Caki2 (cell line): ENCODE measurements around the gene MED25. TPM values are rescaled to one million over a fixed set of nuclear protein-coding genes. Genes with fewer than 3 reads are reported as not detected.

Source experiments
- DNase-seq: peaks from one replicate; pipeline ENCODE4 v3.0.0-alpha.2; 2015; ENCODE audit warnings: low read depth
- in situ Hi-C: cut with HindIII; loops from 2 replicates; pipeline ENCODE4 v1.10.0; 2016; ENCODE audit warnings: low sequenced_read_pairs, low pct_unique_long_range_greater_than_20kb, mixed read lengths
- total RNA-seq: library from RNA; depleted of rRNA; stranded (reverse); fragments of >200 nt; shearing (Covaris generic); gene quantifications from 2 replicates; pipeline ENCODE4 v1.2.3, GENCODE V29; 2014; ENCODE audit warnings: low replicate concordance

The MED25 gene
- total RNA-seq, 1 experiment from 2014 or later: 27.0 TPM

DNA sequence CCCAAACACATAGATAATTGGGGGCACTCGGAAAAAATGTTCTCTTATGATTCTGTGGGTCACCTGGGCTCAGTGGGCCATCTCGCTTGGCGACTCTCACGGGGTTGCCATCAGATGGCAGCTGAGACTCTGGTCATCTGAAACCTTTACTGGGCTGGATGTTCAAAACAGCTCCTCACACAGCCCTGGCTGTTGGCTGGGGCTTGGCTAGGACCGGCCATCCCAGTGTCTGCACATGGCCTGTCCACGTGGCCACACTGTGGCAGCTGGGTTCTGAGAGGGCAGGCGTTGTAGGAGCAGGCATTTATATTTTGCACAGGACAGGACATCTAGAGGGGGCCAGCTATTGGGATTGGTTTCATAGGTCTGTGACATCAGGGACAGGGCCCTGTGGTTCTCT lies 15.5 kb downstream of the MED25 start:
- DNase-seq: no peak
- in situ Hi-C loops: no loop called here

- no peak for DNase-seq
- in situ Hi-C loops: no loop called here
Observed at GRCh38 chr19:49835562-49835961, 17.5 kb downstream of the MED25 start.

DNA sequence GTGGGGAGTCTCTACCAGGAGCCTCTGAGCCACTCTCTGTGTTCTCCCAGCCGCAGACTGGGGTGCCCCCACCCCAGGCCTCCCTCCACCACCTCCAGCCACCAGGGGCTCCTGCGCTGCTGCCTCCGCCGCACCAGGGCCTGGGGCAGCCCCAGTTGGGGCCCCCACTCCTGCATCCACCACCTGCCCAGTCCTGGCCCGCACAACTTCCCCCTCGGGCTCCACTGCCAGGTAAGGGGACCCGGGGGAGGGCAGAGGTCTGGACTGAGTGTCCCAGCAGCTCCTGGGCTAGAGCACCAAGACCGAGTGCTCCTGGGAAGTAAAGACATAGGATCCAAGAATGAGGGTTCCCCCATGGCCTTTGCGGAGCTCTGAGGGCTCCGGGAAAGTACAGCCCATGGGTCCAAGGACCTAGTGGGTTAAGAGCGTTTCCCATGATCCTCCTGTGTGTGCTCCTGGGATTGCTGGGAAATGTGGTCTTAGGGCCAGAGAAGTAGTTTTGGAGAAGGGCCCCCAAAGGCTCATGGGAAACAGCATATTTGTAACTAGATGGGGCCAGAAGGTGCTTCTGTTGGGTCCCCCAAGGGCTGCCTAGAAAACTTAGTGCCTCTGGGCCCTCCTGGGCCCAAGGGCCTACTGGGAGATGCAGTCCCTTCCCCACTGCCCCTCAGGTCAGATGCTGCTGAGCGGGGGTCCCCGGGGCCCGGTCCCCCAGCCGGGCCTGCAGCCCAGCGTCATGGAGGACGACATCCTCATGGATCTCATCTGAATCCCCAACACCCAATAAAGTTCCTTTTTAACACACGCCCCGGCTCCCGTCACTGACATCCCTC lies 18.3 kb downstream of the MED25 start:
- no peak for DNase-seq
- in situ Hi-C loops: no loop called here

DNA sequence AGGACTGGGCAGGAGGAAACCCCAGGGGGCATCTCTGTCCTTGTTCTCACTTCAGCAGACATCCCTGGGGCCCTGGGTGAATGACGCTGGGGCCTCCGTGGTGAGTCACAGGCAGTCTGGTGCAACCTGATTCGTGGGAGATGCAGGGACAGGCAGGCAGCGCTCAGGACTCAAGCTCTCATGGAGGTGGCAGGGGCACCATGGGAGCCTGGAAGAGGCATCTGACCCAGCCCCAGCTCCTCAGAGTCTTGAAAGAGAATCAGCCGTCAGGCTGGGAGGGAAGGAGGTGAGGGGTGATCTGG lies 18.9 kb downstream of the MED25 start:
- in situ Hi-C loops: no loop called here
- no peak for DNase-seq

GRCh38 chr19:49837425-49837824 lies 19.3 kb downstream of the MED25 start:
- in situ Hi-C loops: no loop called here
- no peak for DNase-seq

DNA sequence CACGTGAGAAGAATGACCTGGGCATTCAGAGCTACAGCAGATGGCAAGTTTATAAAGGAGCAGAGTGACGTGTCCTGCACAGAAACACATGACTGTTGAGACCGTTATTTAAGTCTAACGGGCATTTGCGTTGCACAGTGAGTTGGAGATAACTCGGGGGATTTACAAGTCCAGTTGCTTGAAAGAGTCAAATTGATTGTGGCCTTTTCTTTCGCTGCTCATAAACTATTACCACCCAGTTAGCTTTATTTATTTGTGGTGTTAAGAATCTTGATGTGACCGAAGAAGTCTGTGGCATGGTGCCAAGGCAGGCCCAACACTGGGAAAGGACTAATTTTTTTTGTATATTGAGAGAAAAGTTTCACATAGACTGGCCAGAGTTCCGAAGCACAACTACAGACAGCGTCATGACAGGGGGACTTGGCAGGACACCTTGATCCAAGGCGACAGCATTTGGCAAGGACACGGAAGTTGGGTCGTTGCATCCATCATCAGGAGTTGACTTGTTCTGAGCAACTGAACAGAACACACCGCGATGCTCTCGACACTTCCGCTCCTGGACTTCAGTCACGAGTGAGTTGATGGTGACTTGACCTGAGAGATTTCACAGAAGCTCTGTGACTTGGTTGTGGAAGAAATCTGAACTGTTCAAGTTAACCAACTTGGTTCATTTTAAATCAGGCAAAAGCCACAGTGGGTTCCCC lies 20.9 kb downstream of the MED25 start:
- in situ Hi-C loops: no loop called here
- no peak for DNase-seq

- in situ Hi-C loops: no loop called here
- no peak for DNase-seq
Observed at GRCh38 chr19:49839713-49840112, 21.6 kb downstream of the MED25 start.

GRCh38 chr19:49840321-49840720 lies 22.2 kb downstream of the MED25 start:
- DNase-seq: no peak
- in situ Hi-C loops: no loop called here

GRCh38 chr19:49840736-49841249 lies 22.7 kb downstream of the MED25 start:
- no peak for DNase-seq
- in situ Hi-C loops: no loop called here

GRCh38 chr19:49843265-49843664 lies 25.2 kb downstream of the MED25 start:
- no peak for DNase-seq
- in situ Hi-C loops: no loop called here

GRCh38 chr19:49844138-49845095 lies 26.3 kb downstream of the MED25 start:
- no peak for DNase-seq
- in situ Hi-C loops: no loop called here

DNA sequence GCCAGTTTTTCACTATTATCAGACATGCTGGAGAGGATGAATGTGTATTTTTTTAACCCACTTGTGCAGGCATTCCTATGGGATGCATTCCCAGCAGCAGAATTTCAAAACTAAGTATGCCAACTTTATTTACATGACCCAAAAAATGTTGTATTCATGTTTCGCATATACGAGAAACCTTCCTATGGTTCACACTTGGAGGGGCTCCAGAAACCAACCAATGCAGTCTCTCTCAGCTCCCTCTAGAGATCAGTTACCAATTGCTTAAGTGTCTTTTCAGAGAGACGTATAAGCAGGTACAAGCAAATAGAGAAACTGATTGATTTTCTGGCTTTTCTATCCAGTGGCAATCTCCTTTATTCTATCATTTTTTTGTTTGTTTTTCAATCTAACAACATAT lies 27.3 kb downstream of the MED25 start:
- in situ Hi-C loops: no loop called here

GRCh38 chr19:49846408-49846807 lies 28.3 kb downstream of the MED25 start:
- in situ Hi-C loops: no loop called here
- no peak for DNase-seq

More for the DNA sequence above, 27.3 kb downstream of the MED25 start:
- DNase-seq: no peak

DNA sequence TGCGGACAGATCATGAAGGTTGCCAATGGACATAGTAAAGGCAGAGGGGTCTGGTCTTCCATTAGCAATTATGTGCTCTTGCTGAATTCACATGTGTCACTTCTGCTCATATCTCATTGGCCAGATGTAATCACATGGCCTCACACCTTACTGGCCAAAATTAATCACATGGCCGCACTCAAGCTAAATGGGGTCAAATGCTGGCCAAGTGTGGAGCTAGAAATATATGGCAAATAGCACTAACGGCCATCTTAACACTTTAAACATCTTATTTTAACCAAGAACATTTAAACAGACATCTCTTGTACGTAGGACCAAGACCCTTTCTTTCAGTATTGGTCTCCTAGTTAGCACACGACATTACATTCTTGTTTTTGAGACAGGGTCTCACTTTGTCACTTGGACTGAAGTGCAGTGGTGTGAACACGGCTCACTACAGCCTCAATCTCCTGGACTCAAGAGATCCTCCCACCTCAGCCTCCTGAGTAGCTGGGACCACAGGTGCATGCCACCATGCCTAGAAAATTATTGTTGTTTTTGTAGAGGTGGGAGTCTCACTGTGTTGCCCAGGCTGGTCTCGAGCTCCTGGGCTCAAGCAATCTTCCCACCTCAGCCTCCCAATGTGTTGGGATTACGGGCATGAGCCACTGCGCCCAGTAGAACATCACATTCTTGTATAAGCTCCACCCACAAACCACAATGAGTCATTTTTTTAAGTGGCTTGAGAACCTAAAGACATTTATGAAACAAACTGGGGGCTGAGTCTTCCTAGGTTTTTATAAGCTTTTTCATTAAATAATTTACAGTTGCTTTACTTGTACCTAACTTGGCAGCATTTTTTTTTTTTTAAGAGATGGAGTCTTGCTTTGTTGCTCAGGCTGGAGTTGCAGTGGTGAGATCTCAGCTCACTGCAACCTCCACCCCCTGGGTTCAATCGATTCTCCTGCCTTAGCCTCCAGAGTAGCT lies 29.9 kb downstream of the MED25 start:
- in situ Hi-C loops: no loop called here
- DNase-seq: peak; percentile 80

- no peak for DNase-seq
- in situ Hi-C loops: no loop called here
Observed at GRCh38 chr19:49848938-49849337, 30.8 kb downstream of the MED25 start.

DNA sequence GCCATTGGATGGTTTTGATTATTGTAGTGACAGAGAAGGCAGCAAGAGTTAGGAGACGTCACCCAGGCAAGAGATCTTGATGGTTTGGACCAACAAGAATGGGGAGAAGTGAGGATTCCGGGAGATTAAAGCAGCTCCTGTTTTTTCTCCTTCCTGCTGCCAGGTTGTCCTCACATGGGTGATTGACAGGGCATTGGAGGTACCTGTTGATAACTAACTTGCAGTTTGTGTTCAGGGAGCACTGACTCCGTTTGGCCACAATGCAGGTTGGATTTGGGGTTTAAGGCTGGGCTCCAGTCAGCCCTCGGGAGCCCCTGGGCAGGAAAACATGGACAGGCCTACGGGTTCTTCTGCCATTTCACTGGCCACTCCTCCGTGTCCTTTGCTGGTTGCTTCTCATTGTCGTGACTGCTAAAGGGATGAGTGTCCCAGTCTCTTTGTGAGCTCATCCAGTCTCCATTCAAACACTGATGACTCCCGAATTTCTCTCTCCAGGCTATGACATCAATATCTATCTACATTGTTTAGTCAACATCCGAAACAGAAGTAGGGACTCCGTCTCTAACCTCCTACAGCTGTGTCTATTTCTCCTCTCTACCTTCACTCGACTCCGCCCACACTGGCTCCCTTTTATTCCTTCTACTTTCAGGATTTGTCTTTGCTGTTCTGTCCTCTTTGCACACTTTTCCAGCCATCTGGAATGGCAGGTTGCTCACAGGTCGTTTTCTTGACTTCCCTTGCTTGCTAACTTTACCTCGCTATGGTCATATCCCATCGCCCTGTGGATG lies 31.5 kb downstream of the MED25 start:
- DNase-seq: peak; percentile 19
- in situ Hi-C loops: no loop called here

GRCh38 chr19:49850221-49850486 lies 32.1 kb downstream of the MED25 start:
- in situ Hi-C loops: no loop called here
- DNase-seq: no peak
